HepG2 (cell line): ENCODE data around the gene RBM12. TPM values are rescaled to one million over a fixed set of nuclear protein-coding genes. Genes with fewer than 3 reads are reported as not detected.
A peak's percentile ranks its signal among the peaks of the same experiment; 100 is the strongest.

Experiments
- AGO1 ChIP-seq: fragments of 200-400 bp; formaldehyde crosslinking; IDR thresholded peaks from 2 replicates; pipeline ENCODE4 v1.6.1; 2017; ENCODE audit warnings: mild to moderate bottlenecking, low read depth, low read length, moderate library complexity; ENCODE audit not compliant: poor library complexity, severe bottlenecking
- BRF2 ChIP-seq: sonication (generic); formaldehyde crosslinking; IDR thresholded peaks from 2 replicates; pipeline ENCODE4 v1.8.1; 2022; ENCODE audit warnings: mild to moderate bottlenecking, missing genetic modification reagents
- CEBPB ChIP-seq: IDR thresholded peaks from 2 replicates; pipeline ENCODE4 v1.6.1; 2011; ENCODE audit warnings: low read depth, low read length, improper control_type of control experiment, borderline replicate concordance
- EZH2 ChIP-seq: conservative IDR thresholded peaks from 2 replicates; pipeline ENCODE4 v1.6.1; 2012; ENCODE audit warnings: mild to moderate bottlenecking, low read depth, low read length, moderate library complexity
- GLI4 ChIP-seq: sonication (generic); formaldehyde crosslinking; IDR thresholded peaks from 2 replicates; pipeline ENCODE4 v1.5.1; 2020; ENCODE audit warnings: missing genetic modification reagents, mild to moderate bottlenecking, moderate library complexity, borderline replicate concordance
- HDAC6 ChIP-seq: fragments of 200-600 bp; sonication (generic); IDR thresholded peaks from 2 replicates; pipeline ENCODE4 v1.7.0; 2017; ENCODE audit warnings: mild to moderate bottlenecking, antibody characterized with exemption, low read length, low read depth
- HOXA5 ChIP-seq: sonication (generic); formaldehyde crosslinking; IDR thresholded peaks from 2 replicates; pipeline ENCODE4 v1.4.0; 2020; ENCODE audit warnings: missing genetic modification reagents
- KAT7 ChIP-seq: IDR thresholded peaks from 2 replicates; pipeline ENCODE4 v1.6.1; 2018; ENCODE audit warnings: borderline replicate concordance, missing compliant biosample characterization
- NR2F1 ChIP-seq, 2 experiments: fragments of 450-650 bp in 1 of 2; formaldehyde crosslinking in 1 of 2; IDR thresholded peaks; 2 replicates each; pipeline versions ENCODE4 v1.5.0 to v1.6.1; 2016 to 2020; ENCODE audit warnings: mild to moderate bottlenecking in 1 of 2, missing compliant biosample characterization in 1 of 2, missing genetic modification reagents in 1 of 2, moderate library complexity in 1 of 2
- PHF21A ChIP-seq: sonication (generic); formaldehyde crosslinking; IDR thresholded peaks from 2 replicates; pipeline ENCODE4 v1.5.0; 2020; ENCODE audit warnings: mild to moderate bottlenecking, missing genetic modification reagents
- REPIN1 ChIP-seq: sonication (generic); formaldehyde crosslinking; IDR thresholded peaks from 2 replicates; pipeline ENCODE4 v1.8.0; 2022; ENCODE audit warnings: missing genetic modification reagents, low read depth, mild to moderate bottlenecking, borderline replicate concordance
- SMYD3 ChIP-seq: sonication (generic); formaldehyde crosslinking; IDR thresholded peaks from 2 replicates; pipeline ENCODE4 v1.8.1; 2023; ENCODE audit warnings: mild to moderate bottlenecking, missing genetic modification reagents
- SNRNP70 ChIP-seq: fragments of 200-400 bp; formaldehyde crosslinking; IDR thresholded peaks from 2 replicates; pipeline ENCODE4 v1.6.1; 2017; ENCODE audit warnings: mild to moderate bottlenecking, low read depth, low read length, moderate library complexity
- TCF12 ChIP-seq, 2 experiments: fragments of 450-650 bp in 1 of 2; sonication (generic) in 1 of 2; formaldehyde crosslinking in 1 of 2; IDR thresholded peaks; 2 replicates each; pipeline versions ENCODE4 v1.6.1 to v1.8.0; 2017 to 2022; ENCODE audit warnings: antibody characterized with exemption in 1 of 2, mild to moderate bottlenecking in 1 of 2, missing genetic modification reagents in 1 of 2, moderate library complexity in 1 of 2
- ZNF256 ChIP-seq: sonication (generic); formaldehyde crosslinking; conservative IDR thresholded peaks from 2 replicates; pipeline ENCODE4 v1.4.0; 2020; ENCODE audit warnings: missing genetic modification reagents
- ZNF367 ChIP-seq: sonication (generic); formaldehyde crosslinking; IDR thresholded peaks from 2 replicates; pipeline ENCODE4 v1.4.0; 2020; ENCODE audit warnings: missing genetic modification reagents, borderline replicate concordance
- ZNF672 ChIP-seq: sonication (generic); formaldehyde crosslinking; IDR thresholded peaks from 2 replicates; pipeline ENCODE4 v1.8.1; 2022; ENCODE audit warnings: missing genetic modification reagents
- polyA plus RNA-seq, 8 experiments: library from polyadenylated mRNA; depleted of rRNA in 3 of 8; stranded (reverse) in 7 of 8; unstranded in 1 of 8; fragments of >200 nt; fragmentation: Illumina TruSeq in 4 of 8; extraction: Trizol in 4 of 8; gene quantifications; 2 replicates each; pipeline versions ENCODE4 v1.2.1 to v1.2.3, GENCODE V29; 2011 to 2016; ENCODE audit warnings: low read depth in 4 of 8, missing spikeins in 1 of 8, mixed read lengths in 1 of 8; ENCODE audit not compliant: insufficient read depth in 1 of 8
- total RNA-seq, 5 experiments: library from RNA; depleted of rRNA; stranded (reverse); fragments of >200 nt; fragmentation: Illumina TruSeq; extraction: Trizol; gene quantifications; 2 replicates each; pipeline ENCODE4 v1.2.3, GENCODE V29; 2016; ENCODE audit warnings: low read depth in 1 of 5
- TF ChIP-seq, protein P1 (sequence below): IDR thresholded peaks from 2 replicates; pipeline ENCODE4 v1.6.1; 2016; ENCODE audit warnings: mild to moderate bottlenecking
- TF ChIP-seq, protein P2 (sequence below): sonication (generic); formaldehyde crosslinking; IDR thresholded peaks from 2 replicates; pipeline ENCODE4 v1.5.0; 2020; ENCODE audit warnings: mild to moderate bottlenecking, low read depth, missing genetic modification reagents, borderline replicate concordance
- TF ChIP-seq, protein P3 (sequence below): sonication (generic); formaldehyde crosslinking; IDR thresholded peaks from 2 replicates; pipeline ENCODE4 v1.4.0; 2020; ENCODE audit warnings: missing genetic modification reagents, borderline replicate concordance
- TF ChIP-seq, protein P4 (sequence below): sonication (generic); formaldehyde crosslinking; IDR thresholded peaks from 2 replicates; pipeline ENCODE4 v1.5.1; 2020; ENCODE audit warnings: missing genetic modification reagents, mild to moderate bottlenecking, borderline replicate concordance

Gene RBM12
- total and polyA plus RNA-seq, 2 of the 13 experiments (the other 11 are each of a cell fraction or from before 2014, with no cell fraction given): 97.9 to 104 TPM

- TF ChIP-seq, protein P1, sequence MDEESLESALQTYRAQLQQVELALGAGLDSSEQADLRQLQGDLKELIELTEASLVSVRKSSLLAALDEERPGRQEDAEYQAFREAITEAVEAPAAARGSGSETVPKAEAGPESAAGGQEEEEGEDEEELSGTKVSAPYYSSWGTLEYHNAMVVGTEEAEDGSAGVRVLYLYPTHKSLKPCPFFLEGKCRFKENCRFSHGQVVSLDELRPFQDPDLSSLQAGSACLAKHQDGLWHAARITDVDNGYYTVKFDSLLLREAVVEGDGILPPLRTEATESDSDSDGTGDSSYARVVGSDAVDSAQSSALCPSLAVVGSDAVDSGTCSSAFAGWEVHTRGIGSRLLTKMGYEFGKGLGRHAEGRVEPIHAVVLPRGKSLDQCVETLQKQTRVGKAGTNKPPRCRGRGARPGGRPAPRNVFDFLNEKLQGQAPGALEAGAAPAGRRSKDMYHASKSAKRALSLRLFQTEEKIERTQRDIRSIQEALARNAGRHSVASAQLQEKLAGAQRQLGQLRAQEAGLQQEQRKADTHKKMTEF: peak; percentile 91
- TF ChIP-seq, protein P2, sequence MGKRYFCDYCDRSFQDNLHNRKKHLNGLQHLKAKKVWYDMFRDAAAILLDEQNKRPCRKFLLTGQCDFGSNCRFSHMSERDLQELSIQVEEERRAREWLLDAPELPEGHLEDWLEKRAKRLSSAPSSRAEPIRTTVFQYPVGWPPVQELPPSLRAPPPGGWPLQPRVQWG (CRISPR knock-in tag): 0 out of 2 replicates have a peak, but pooled peaks have one; percentile 32
- TF ChIP-seq REPIN1 (CRISPR knock-in tag) (peak; percentile 90; the same call in 1 of the 2 replicates), KAT7 (CRISPR knock-in tag) (0 out of 2 replicates have a peak, but pooled peaks have one; percentile 53), SMYD3 (CRISPR knock-in tag) (peak; percentile 77), EZH2 (no peak), CEBPB (no peak), ZNF672 (CRISPR knock-in tag) (peak; percentile 85; the same call in 1 of the 2 replicates), NR2F1 (CRISPR knock-in tag; IDR thresholded peaks at IDR 0.05) (no peak), SNRNP70 (no peak), BRF2 (peak; percentile 96), AGO1 (peak; percentile 99), ZNF367 (CRISPR knock-in tag) (peak; percentile 98), PHF21A (CRISPR knock-in tag) (no peak; the same call in 1 of the 2 replicates), ZNF256 (peak; percentile 99), GLI4 (CRISPR knock-in tag) (peak; percentile 100), HOXA5 (CRISPR knock-in tag) (peak; percentile 97), TCF12 (IDR thresholded peaks at IDR 0.05) (no peak), TCF12 (CRISPR knock-in tag; IDR thresholded peaks at IDR 0.05) (no peak), HDAC6 (no peak)
- TF ChIP-seq, protein P3, sequence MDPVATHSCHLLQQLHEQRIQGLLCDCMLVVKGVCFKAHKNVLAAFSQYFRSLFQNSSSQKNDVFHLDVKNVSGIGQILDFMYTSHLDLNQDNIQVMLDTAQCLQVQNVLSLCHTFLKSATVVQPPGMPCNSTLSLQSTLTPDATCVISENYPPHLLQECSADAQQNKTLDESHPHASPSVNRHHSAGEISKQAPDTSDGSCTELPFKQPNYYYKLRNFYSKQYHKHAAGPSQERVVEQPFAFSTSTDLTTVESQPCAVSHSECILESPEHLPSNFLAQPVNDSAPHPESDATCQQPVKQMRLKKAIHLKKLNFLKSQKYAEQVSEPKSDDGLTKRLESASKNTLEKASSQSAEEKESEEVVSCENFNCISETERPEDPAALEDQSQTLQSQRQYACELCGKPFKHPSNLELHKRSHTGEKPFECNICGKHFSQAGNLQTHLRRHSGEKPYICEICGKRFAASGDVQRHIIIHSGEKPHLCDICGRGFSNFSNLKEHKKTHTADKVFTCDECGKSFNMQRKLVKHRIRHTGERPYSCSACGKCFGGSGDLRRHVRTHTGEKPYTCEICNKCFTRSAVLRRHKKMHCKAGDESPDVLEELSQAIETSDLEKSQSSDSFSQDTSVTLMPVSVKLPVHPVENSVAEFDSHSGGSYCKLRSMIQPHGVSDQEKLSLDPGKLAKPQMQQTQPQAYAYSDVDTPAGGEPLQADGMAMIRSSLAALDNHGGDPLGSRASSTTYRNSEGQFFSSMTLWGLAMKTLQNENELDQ (CRISPR knock-in tag): peak; percentile 74; the same call in 1 of the 2 replicates
- TF ChIP-seq, protein P4, sequence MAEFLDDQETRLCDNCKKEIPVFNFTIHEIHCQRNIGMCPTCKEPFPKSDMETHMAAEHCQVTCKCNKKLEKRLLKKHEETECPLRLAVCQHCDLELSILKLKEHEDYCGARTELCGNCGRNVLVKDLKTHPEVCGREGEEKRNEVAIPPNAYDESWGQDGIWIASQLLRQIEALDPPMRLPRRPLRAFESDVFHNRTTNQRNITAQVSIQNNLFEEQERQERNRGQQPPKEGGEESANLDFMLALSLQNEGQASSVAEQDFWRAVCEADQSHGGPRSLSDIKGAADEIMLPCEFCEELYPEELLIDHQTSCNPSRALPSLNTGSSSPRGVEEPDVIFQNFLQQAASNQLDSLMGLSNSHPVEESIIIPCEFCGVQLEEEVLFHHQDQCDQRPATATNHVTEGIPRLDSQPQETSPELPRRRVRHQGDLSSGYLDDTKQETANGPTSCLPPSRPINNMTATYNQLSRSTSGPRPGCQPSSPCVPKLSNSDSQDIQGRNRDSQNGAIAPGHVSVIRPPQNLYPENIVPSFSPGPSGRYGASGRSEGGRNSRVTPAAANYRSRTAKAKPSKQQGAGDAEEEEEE (CRISPR knock-in tag): no peak; the same call in 1 of the 2 replicates
Observed at GRCh38 chr20:35615667-35616464, 48.8 kb downstream of the RBM12 start, which contains the start of gene SPAG4 (continued).
